KBM-7 (cell line): Measurements from ENCODE around the gene ADCY1.

ENCODE experiments used
- DNase-seq: peaks from one replicate; pipeline ENCODE4 v3.0.0-alpha.2; 2015
- in situ Hi-C: fragments of 300-500 bp; cut with MboI; formaldehyde crosslinking; loops from 2 replicates; pipeline ENCODE4 v1.14.3; 2020; ENCODE audit warnings: low sequenced_read_pairs, low pct_unique_long_range_greater_than_20kb, mixed read lengths

Gene ADCY1

GRCh38 chr7:45610660-45611299 lies 36.6 kb downstream of the ADCY1 start:
- in situ Hi-C loops = no loop called here

GRCh38 chr7:45617166-45617565 lies 43.0 kb downstream of the ADCY1 start:
- DNase-seq = no peak
- in situ Hi-C loops = no loop called here

More at GRCh38 chr7:45610660-45611299, 36.6 kb downstream of the ADCY1 start:
- DNase-seq = no peak

DNA sequence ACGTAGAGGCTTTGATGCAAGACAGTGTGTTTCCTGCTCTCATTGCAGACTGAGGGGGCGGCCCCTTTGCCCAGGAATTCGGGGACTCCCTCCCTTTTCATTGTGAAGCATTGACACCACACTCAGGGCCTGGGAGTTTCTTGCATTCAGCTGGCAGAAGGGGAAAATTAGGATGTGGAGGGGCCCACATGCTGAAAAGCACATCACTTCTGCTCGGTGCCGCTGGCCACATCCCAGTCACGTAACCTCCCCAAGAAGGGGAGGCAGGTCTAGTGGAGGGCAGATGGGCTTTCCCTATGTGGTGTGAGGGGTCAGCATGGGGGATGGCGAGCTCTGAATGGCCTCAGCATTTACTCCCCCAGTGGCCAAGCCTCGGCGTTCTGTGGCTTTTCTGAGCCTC lies 47.9 kb downstream of the ADCY1 start:
- in situ Hi-C loops = no loop called here
- no peak for DNase-seq

DNA sequence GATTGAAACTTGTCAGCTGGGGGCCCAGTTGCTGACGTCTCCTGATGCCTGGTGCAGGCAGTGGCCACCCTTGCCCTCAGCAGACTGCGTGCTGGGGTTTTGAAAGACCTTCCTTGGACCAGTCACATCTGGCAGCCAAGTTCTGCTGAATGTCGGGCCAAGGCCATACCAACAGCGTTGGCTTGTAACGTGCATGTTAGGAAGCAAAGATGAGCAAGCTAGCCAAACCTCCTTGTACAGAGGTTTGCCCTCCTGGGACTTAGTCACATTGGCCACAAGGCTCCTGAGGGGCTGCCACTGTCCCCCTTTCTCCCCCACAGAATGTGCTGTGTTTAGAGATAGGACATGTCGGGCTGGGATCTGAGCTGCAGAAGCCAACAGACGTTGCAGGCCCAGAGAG lies 49.0 kb downstream of the ADCY1 start:
- DNase-seq = no peak
- in situ Hi-C loops = no loop called here

- in situ Hi-C loops = no loop called here
- DNase-seq = no peak
Observed at GRCh38 chr7:45623740-45624391, 49.7 kb downstream of the ADCY1 start.

- in situ Hi-C loops = no loop called here
- no peak for DNase-seq
Observed at GRCh38 chr7:45624392-45624760, 50.2 kb downstream of the ADCY1 start.

- no peak for DNase-seq
- in situ Hi-C loops = no loop called here
Observed at GRCh38 chr7:45625067-45625466, 50.9 kb downstream of the ADCY1 start.

- in situ Hi-C loops = no loop called here
- DNase-seq = no peak
Observed at GRCh38 chr7:45625714-45626440, 51.7 kb downstream of the ADCY1 start.

DNA sequence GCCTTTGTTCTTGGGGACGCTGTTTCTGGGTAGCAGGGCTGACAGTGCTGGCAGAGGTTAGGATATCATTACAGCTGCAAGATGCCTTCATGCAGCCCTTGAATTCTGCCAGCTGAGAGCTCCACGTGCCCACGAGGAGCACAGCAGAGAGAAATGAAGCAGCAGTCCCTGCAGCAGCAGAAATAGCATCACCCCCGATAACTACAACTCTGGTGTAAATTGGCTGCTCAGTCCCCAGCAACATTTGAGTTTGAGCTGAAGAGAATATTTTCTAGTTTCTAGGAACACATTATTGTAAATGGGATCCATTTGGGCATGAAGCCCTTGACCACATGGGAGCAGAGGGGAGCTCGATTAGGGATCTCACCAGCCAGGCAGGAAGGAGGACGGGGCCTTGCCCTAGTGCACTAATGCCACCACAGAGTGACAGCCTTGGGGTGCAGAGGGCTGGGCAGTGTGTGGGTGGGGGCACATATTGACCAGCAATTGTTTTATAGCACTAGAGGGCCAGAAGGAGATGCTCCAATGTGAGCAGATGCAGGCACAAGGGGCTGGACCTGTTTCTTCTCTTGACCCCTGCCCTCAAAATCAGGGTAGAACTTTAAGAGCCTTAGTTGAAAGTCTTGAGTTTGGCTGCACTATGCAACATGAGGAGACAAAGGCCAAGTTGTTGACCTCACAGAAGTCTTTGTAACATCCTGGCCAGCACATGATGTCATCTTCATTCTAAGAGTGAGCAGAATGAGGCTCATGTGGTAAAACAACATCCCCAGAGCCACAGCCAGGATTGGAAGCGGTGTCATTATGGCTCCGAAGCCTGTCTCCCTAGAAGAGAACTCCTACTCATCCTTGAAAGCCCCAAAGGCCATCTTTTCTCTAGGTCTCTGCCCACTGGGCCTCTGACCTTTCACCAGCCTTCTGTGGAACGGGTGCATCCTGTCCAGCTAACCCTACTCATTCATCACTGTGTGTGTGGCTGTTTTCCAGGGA lies 52.6 kb downstream of the ADCY1 start:
- in situ Hi-C loops = no loop called here
- no peak for DNase-seq

GRCh38 chr7:45627691-45628456 lies 53.7 kb downstream of the ADCY1 start:
- in situ Hi-C loops = no loop called here
- DNase-seq = no peak

DNA sequence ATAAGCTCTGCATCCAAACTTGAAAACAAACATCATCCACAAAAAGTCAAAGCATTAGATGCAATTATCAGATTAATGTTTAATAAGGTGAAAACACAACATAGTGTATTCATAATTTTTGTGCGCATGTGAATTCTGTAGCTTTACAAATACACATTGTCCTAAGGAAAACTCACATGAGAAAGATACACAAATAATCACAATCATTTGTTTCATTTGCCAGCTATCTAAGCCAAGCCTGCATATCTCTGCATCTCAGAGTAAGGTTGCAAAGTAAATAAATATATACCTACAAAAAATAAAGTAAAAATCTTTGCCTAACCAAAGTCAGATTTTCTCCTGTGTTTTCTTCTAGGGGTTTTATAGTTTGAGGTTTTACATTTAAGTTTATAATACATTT lies 57.4 kb downstream of the ADCY1 start:
- in situ Hi-C loops = no loop called here
- DNase-seq = no peak

GRCh38 chr7:45636733-45637132 lies 62.6 kb downstream of the ADCY1 start:
- DNase-seq = no peak

DNA sequence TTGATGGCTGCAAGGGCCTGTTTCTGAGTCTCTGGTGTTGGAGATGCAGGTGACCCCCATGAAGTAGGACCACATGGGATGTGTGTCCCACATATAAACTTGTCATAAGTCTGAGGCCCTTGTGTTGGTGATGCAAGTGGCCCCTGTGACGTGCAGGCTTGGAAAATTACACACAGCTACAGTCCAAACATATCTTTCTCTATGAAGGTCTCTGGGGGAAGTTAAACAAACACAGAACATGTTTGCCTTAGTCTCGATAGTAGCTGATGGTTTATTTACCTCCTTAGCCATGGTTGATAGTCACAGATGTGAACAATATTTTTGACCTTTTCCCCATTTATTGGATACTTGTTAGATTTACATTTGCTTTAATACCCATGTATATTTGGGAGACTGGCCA lies 64.7 kb downstream of the ADCY1 start:
- in situ Hi-C loops = no loop called here
- DNase-seq = no peak

More at GRCh38 chr7:45636733-45637132, 62.6 kb downstream of the ADCY1 start:
- in situ Hi-C loops = no loop called here

DNA sequence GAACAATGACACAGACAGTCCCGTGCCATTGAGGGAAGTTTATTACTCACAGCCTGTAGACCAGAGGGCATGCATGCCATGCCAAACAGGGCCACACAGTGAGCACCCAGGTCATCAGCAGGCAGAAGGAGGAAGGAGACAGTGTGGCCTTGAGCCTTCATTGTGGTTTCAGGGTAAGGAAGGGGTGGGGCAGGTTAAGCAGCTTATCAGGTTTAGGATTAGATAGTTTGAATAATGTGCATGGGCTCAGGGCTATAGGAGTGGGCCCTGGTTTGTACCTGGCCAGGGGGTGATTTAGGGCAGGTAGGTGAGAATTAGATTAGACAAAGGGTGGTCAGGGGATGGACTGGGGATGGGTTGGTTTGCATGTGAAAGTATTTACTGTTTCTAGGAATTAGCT lies 67.9 kb downstream of the ADCY1 start:
- no peak for DNase-seq
- in situ Hi-C loops = no loop called here

DNA sequence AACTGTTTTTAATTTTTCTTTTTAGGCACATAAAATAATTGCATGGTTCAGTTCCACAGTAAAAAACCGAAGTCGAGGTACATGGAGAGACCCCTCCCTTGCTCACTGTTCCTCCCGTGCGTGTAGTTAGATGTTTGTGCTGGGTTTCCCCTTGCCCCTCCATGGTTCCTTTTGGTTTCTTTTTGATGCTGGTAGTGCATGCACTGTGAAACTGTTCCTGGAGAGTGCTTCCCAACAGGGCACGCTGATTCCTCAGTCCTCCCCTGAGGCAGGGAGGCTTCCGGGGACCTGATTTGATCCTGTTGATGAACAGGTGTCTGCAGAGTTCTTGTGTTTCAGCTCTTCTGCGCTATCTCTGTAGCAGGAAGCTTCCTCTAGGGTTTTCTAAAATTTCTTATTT lies 69.5 kb downstream of the ADCY1 start:
- DNase-seq = no peak
- in situ Hi-C loops = no loop called here

DNA sequence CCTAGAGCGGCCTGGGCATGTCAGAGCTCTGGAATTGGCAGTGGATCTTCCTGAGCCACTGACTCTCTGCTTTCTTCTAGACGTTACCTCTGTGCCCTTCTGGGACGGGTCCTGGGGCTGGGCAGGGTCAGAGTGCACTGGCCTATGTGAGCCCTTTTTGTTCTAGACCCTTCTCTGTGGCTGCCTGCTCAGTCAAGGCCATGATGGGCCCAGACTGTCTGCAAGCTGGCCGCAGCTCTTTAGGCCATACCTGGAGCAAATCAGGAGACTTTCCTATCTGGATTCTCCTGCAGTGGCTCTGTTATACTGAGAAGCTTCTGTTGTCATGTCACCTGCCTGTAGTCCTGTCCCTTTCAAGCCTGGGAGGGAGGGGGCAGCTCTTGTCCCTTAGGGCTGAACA lies 70.1 kb downstream of the ADCY1 start:
- in situ Hi-C loops = no loop called here
- no peak for DNase-seq

DNA sequence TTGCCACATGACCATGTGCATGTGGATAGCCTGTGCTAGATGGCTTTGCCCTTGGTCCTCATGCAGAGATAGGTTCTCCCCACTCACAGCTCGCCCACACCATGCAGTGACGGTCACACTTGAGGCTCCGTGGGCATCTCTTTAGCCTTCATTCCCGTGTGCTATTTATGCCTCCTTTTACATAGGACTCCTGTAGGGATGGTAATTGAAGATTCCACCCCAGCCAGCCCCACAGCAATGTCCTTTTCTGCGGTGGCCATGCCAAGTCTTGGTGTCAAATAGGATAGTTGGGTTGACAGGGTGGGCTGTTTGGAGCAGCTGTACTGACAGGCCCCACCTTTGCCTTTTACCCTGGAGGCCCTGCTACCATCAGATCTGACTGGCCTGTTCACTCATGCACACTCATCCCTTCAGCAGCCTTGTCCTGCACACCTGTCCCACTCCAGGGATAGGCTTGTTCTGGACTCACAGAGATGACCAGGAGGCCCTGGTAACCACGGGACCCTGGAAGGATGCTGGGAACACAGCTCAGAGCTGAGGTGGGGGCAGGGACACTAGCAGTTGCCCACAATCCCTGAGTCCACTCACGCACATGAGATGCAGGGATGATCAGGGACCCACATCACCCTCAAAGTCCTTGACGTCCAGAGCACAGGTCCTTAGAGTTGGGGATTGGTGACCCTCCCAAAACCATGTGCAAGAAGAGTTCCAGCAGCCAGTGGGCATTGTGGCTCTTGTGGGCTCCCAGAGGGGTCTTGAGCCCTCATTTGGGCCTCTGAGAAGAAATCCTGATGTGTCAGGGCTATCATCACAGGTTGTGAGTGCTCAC lies 71.2 kb downstream of the ADCY1 start:
- no peak for DNase-seq
- in situ Hi-C loops = no loop called here
